GM12873 (cell line): ENCODE data around the gene SPATA16.

Experiments used
- CTCF ChIP-seq: IDR thresholded peaks from 2 replicates; pipeline ENCODE4 v1.5.1; 2012; ENCODE audit warnings: low read depth, mild to moderate bottlenecking, moderate library complexity, low read length, control low read depth; ENCODE audit not compliant: insufficient read depth; ENCODE audit errors: missing control alignments

Gene SPATA16

DNA sequence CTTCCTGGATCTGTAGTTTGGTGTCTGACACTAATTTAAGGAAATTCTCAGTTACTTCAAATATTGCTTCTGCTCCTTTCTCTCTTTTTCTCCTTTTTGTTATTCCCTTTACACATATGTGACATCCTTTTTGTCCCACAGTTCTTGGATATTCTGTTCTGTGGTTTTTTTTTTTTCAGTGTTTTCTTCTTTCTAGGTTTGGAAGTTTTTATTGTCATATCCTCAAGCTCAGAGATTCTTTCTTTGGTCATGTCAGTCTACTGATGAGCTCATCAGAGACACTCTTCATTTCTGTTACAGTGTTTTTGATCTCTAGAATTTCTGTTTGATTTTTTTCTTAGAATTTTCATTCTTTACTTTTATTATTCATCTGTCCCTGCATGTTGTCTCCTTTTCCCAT lies 140.5 kb downstream of the SPATA16 start:
- TF ChIP-seq CTCF = no peak

GRCh38 chr3:172993412-172993811 lies 147.6 kb downstream of the SPATA16 start:
- no peak for TF ChIP-seq CTCF

GRCh38 chr3:172991424-172991996 lies 149.5 kb downstream of the SPATA16 start:
- TF ChIP-seq CTCF = no peak

DNA sequence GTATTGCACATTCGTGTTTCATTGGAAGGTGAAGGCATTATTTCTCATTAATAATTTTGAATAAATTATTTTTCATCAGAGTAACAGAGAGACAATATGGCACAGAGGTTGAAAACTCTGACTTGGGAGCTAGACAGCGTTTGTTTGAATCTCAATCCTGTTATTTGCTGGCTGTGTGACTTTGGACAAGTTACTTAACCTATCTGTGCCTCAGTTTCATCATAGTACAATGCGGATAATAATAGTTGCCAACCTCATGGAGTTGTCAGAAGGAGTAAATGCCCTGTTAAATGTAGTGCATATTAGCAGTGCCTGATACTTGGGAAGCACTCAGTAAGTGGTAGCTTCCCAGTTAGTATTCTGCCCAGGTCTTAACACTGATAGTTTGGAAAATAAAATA lies 151.7 kb downstream of the SPATA16 start:
- no peak for TF ChIP-seq CTCF

DNA sequence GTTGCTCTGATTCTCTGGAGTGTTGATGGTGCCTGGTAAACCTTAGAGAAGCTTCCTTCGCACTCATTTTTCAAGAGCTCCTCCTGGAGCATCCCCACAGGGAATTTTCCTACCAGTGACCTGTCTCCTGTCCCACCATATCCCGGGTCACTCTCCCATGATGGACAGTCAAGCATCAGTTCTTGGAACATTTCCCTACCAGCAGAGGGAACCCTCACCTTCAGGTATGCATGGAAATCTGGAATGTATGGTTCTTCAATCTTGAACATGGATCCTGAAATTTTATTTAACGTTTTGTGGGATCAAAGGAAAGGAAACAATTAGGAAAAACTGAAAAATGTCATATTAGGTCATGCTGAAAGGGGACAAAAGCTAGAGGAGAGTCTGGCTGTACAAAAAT lies 153.8 kb downstream of the SPATA16 start:
- peak; percentile 23 for TF ChIP-seq CTCF

DNA sequence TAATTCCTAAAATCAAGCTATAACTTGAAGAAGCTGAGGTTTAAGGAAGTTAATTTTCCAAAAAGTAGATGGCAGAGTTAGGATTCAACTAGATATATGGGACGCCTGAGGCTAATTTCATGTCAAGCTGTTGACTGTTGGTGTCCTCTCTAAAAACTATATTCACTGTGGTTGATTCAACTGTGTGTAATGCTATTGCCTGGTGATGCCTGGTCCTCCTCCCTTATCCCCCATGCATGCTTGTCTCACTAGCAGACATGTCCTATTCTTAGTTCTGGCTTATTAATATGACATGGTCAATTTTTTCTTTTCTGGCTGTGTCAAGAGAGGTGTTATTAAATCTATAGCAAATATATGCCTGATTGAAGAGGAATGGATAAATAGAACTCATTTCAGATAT lies 156.1 kb downstream of the SPATA16 start:
- no peak for TF ChIP-seq CTCF

DNA sequence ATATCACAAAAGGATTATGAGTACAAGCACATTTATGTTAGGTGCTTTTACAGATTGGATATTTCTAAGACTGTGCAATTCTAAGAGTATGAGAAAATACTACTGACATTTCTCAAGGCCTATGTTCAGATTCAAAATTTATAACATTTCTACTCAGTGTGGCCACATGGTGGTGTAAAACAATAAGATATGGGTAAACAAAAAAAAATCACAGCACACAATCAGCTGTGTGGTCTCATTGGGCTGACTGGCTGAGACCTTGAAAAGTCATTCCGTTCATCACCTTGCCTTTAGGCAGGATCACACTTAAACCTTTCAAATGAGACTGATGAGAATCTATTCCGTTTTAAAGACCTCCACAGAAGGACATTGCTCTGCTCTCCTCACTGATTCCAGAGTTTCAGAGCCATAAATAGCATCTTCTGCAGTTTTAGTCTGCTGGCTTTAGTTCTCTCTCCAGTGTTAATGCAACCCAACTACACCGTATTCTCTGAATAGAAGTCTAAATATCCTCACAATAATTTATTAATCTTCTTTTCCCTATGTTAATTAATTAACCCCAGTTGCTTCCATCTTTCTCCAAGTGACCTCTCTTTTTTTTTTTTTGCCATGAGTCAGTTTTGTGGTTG lies 158.2 kb downstream of the SPATA16 start:
- no peak for TF ChIP-seq CTCF
